ENCODE data around the gene GABRA5.

Gene GABRA5

DNA sequence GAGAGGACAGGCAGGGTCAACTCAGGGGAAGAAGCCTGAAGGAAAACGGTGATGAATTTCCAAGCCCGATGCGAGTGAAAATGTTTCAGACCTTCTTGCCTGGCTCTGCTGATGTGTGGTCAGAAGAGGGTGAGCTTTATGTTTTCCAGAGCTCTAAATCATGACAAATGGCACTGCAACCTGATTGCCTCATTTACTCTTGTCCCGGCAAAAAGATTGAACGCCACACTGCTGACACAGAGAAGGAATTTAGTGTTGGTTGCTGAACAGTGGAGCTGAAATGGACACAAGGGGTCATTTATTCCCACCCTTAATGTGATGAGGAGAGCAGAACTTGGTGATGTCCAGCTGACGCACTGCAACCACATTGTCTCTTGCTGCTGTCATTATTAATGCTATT, 68.0 kb downstream of the GABRA5 start:
- DNase-seq, result no peak

DNA sequence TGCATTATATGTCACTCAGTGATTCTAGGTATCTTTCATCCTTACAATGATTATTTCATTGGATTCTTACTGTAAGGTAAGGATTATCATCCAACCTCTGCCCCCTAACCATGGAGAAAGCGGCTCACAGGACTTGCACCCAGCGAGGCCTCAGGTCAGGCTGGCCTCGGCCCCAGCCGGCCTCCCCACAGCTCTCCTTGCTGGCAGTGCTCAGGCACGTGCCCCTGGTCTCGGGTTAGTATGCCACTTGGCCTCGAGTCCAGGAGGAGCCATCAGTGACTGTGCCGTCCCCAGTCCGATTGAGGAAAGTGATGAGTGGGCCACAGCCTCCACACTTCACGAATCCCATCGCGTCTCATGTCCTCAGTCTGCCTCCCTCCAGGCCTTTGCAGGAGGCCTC, 68.5 kb downstream of the GABRA5 start:
- no peak for DNase-seq

DNA sequence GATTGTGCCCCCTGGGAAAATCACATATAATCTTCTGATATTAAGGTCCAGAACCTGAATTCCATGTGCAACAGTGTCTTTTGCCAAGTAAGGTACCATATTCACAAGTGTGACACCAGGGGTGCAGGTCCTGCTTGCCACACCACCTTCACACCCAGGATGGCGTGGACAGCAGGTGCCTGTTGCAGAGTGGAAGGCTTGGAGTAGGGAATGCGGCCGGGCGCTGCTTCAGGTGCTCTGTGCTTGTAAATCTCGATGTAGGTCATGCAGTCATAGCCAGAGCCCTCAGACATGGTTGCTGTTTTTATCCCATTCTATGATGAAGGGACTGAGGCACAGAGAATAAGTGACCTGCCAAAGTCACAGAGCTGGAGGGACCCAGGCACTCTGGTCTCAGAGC, 69.6 kb downstream of the GABRA5 start:
- no peak for DNase-seq

DNA sequence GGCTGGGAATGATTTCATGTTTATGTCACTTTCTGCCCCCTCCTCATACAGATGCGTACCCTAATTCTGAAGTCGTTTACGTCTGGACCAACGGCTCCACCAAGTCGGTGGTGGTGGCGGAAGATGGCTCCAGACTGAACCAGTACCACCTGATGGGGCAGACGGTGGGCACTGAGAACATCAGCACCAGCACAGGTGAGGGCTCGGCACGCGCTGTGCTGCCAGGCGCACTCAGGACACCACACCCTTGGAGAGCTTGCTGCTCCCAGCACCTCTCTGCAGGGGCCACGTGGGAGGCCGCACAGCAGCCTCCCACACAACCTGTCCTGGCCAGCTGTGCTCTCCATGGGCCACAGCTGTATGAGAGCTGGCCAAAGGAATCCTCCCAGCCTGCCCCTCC, 70.3 kb downstream of the GABRA5 start:
- no peak for DNase-seq

DNA sequence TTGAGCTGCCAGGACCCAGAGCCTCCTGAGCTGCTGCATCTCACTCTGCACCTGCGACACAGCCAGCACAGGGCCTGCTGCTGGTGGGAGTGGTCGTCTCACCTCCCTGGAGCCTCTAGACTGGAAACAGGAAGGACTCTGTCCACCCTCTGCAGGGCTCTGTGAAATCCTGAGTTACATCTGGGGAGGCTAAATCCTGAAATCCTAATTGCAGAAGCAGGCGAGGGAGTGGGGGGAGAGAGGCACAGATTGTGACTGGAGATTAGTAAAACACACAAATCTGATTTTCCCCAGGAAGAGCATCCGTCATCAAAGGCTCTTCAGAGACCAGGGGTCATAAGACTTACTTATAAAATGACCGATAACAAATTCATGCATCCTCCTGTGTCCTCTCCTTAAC, 72.5 kb downstream of the GABRA5 start:
- no peak for DNase-seq

DNA sequence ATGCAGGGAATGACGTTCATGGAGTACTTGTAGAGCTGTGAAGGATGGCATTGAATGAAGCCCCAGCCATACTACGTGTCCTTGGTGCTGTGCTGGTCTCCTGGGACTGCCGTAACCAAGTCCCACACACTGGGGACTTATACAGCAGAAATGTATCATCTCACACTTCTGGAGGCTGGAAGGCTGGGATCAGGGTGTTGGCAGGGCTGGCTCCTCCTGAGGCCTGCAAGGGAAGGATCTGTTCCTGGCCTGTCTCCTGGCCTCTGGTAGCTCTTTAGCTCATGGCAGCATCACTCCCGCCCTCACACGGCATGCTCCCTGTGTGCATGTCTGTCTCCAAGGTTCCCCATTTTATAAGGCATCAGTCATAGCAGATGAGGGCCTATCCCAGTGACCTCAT, 74.6 kb downstream of the GABRA5 start:
- no peak for DNase-seq

DNA sequence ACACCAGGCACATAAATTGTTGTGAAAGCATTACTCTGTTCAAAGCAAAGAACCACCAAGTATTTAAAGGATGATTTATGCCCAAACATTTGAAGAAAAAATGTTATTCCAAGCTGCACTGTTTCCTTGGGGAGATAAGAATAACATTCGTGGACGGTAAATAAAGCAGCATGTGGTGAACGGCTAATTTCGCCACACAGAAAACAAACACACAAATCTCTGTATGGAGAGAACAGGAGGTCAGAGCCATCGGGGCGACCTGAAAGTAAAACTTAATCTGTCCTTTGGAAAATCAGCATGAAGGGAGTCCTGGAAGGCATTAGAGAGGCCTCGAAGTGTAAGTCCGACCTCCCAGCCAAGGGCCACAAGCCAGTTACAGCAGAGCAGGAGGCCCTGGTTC, 77.0 kb downstream of the GABRA5 start:
- DNase-seq, result no peak

DNA sequence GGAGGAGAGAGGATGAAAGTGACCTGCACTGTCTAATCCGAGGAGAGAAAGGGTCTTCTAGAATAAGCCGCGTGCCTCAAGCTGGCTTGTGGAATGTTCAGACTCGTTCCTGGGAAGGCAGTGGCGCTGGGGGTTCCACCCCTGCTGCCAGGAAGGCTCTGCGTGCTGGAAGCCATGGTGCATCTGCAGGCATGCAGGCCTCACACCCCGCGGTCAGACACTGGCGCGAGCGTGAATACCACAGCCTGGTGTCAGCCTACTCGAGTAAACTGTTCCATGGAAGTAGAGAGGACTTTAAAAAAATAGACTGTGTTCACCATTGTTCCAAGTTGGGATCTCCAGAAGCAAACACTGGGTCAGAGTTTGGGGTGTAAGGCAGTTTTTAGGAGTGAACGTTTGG, 78.2 kb downstream of the GABRA5 start:
- DNase-seq, result no peak

DNA sequence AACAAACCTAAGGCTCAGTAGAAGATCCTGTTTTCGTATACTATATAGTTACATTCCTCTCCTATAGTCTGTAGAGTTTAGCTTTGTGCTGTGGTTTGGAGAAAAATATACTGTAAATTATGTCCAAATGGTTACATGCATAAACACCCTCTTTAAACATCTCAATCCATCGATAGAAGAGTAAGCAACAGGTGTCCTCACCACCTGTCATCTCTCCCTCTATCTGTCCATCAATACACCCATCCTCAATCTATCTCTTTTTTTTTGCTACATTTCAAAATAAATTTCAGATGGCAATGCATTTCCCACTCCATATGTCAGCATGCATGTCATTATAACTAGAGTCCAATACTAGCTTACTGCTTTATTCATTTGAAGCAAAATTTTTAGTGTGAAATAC, 83.1 kb downstream of the GABRA5 start:
- no peak for DNase-seq

DNA sequence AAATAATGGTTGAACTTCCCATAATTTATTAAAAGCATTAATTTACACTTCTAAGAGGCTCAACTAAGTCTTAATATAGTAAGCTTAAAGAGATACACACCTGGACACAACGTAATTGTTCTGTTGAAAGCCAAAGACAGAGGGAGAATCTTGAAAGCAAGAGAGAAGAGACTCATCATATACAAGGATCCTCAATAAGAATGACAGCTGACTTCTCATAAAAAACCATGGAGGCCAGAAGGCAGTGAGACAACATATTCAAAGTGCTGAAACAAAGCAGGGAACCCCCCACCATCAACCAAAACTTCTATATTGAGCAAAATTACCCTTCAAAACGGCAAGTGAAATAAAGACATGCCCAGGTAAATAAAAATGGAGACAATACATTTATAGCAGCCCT, 87.5 kb downstream of the GABRA5 start:
- DNase-seq, result no peak

DNA sequence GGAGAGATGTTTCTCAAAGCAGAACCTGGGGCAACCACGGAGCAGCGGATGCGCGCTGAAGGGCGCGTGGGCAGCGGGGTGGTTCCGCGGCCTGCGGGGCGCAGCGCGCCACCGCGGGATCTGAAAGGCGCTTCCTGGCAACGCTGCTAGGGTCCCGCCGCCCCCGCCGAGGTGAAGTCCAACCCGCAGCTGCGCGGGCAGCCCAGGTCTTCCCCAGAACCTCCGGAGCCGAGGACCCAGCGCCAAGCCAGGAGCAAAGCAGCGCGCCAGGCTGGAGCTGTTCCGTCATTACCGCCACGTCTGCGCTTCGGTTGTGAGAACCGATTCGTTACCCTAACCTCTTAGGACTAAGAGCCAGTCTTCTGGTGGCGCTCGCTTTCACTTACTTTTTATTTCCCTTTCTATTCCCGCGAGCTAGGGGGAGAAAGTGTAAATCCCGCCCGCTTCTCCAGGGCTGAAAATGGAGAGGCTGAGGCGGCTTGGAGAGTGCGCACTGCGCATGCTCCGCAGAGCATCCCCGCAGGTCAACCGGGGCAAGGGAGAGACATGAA, 100.9 kb downstream of the GABRA5 start:
- DNase-seq, result no peak

DNA sequence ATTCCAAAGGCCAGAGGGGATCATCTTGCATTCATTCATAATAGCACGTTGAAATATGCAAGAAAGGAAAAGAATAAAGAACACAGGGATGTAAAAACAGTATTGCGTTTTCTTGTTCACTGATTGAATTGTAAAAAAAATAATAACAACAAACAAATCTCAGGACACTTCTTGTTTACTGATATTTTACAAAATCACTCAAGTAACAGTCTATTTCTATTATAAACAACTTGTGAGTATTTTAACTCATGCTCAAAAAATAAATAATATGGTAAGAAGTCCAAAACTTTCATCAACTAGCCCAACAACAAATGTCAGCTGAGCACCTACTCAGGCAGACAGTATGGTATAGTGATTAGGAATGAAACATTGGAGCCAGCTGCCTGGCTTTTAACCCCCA, 101.9 kb downstream of the GABRA5 start:
- no peak for DNase-seq

DNA sequence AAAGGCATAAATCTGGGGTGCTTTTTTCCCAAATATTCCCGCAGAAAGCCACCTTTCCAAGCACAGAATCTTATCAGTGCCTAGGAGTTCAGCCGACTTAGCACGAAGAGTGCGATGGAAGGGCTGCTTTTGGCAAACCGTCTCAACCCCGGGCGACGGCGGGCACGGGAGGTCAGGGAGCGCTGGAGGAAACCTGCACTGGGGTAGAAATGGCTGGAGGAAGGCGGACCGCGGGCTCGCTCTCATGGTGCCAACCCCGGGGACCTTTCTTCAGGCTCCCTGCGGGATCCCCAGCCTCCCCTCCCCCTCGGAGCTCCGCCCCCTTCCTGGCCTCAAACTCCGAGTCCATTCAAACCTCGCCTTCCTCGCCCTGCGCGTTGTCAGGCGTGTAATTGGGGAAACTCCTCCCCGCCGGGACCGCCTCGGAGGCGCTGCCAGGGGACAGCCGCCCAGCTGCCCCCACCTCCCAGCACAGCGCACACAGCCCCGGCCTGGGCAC, 103.9 kb downstream of the GABRA5 start, which contains the start of gene GABRG3:
TSS of gene GABRG3 (plus strand) at position 470 of the 499 bp plus-strand sequence.
- DNase-seq, result peak; percentile 42

DNA sequence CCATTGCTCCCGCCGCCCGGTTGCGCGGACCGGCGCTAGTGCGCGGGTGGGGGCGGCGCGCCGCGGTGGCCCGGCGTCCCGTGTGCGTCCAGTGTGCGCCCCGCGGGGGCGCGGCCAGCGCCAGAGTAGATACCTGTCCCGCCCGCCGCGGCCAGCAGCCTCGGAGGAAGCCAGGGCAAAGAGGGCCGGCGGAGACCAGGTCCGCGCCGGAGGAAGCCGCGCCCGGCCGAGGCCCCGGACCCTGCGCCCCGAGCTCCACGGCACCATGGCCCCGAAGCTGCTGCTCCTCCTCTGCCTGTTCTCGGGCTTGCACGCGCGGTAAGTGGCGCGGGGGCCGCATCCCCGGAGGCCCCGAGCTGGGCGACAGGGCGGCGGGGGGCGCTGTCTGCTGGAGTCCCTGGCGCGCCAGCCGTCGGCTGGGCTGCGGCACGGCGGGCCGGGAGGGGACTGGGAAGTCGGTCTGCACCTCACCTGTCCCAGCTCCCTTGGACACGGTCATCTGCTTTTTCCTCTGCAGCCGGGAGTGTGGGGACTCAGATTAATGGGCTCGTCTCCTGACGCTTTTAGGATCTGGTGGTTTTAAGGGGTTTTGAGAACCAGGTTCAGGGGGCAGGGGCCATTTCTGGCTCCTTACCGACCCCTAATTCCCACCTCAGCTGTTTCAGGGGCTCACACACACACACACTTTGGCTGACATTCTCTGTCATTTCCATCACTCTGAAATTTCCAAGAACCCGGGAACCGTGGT, 104.6 kb downstream of the GABRA5 start:
- DNase-seq, result no peak

DNA sequence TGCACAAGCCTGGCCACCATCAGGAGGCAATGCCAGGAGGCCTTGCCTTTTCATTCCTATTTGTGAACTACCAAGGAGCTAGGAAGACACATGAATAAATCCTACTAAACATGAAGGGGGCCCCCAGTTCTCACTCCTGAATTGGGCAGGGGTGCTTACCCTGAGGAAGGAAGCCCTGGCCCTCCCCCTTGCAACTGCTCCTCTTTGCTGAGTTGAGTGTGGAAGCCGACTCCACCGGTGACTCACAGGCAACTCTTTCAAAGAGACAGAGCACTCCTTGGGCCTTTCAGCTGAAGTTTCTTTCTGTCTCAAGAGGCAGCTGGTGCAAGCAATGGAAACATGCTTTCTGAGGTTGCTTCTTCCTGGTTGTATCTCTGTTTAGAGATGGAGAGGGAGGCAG, 105.8 kb downstream of the GABRA5 start:
- DNase-seq, result no peak

DNA sequence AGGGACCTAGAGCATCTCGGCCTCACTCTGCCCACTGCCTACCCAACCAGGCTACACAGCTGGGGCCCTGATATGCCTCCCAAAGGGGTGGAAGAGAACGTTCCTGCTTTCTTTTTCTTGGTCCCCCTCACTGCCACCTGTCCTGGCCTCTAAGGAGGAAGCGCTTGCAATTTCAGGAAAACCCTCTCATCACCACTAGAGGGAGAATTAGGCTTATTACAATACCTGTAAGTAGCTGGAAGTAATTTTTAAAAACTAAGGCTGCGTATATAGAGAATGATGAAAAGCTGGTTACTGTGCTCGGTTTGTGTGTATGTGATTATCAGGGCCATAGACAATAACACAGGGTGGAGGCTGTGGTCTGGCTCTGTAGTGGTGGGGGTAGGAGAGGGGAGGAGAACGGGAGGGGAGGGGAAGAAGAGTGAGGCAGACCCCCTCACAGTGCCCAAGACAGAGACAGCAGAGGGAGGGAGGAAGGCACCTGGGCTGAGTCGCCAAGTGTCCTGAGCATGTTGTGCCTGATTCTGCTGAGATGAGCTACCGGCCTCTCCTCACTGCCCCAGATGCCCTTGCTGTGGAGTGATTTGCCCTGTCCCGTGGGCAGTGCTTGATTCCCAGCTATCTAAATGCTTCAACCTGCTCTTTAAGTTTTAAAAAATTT, 107.4 kb downstream of the GABRA5 start:
- peak; percentile 21 for DNase-seq

DNA sequence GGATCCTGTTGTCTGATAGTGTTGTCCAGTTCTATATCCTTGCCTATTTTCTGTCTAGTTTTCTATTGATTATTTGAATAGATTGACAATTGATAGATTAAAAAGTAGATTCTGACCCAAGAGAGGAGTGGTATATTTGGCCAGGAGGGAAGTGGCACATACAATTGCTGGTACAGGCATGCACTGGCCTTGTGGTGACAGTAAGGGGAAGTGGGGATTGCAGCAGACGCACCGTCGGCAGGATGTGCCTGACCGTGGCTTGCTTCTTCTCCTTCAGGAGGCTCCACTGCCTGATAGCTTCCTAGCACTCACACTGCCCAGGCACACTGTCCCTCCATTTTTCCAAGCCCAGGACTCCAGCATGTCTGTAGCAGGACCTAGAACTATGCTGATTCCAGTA, 114.6 kb downstream of the GABRA5 start:
- DNase-seq, result no peak

DNA sequence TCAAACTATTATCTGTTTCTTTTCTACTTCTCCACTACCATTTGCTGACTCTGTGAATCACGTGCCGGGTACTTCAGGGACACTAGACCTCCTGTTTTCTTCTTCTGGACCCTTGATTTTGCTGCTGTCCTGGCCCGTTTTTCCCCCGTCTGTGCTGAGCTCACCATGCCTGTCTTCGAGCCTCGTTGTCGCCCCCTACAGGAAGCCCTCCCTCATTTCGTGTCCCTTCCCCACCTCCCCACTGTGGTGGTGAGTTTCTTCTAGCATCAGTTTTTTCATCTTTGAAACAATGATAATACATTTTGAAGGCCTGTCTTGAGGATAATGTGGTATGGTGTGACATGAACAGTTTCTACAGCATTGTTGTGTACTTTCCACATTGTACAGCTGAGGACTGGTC, 117.0 kb downstream of the GABRA5 start:
- no peak for DNase-seq

DNA sequence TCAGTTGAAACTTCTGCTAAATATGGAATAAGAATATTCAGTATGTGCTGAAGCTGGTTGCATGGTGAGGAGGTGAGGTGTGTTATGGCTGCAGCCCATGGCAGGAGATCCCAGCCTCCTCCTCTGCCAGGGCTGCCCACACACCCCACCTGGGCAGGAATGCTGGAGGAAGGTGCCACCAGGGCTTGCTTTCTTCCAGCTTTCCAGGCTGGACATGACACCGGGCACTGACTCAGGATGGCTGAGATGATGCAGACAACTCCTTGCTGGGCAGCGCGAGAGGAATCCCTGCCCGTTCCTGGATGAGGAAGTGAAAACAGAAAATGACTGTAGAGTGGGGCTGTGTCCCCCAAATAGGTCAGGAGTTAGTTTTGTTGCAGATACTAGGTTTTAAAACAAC, 118.2 kb downstream of the GABRA5 start:
- no peak for DNase-seq

DNA sequence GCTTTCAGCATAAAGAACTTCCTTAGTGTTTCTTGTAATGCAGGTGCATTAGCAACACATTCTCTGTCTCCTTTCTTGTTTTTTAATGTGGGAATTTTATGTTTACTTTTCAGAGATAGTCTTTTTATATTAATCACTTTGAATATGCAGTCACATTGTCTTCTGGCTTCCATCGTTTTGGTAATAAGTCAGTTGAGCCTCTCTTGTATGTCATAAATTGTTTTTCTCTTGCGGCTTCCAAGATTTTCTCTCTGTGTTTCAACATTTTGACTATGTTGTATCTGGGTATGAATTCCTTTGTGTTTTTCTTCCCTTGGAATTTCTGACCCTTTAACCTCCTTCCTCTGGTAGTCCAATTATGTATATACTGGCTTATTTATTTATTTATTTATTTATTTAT, 129.4 kb downstream of the GABRA5 start:
- no peak for DNase-seq

Data from NCI-H1105 (cell line).